NCI-H1694 treated with DMSO at 0.1 percent for 48 hours (cell line): ENCODE data around the gene ME1.
"Not testable (repeated sequence)": the region's sequence is repeated elsewhere in the genome, so short reads cannot be mapped to it uniquely, and the experiment has no call there.

Experiments used
- DNase-seq: peaks from one replicate; lab custom pipeline; 2025; lab: John Stamatoyannopoulos, UW

Gene ME1

DNA sequence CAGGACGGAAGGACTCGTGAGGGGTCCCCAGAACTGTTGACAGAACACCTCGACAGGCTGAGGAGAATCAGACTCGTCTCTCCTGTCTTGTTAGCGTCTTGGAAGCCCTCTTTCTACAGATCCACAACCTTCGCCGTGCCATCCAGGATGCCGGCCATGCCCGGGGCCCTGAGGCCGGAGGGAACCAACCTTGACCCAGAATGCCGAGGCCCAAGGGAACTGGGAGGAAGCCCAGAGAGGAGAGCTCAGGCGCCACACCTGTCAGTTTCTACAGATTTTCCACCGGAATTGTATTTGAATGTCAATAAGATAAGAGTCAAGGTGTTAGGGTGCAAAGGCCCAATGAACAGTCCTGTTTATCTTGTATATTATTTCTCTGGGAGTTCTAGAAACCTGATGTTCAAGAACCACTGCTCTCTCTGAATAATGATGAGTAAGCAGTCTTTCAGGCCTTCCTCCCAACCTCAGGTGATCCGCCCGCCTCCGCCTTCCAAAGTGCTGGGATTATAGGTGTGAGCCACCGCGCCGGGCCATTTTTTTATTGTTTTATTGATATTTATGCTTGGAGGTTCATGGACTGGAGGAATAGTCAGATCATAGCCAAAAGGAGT, 799 bp upstream of the ME1 start:
- no peak for DNase-seq

DNA sequence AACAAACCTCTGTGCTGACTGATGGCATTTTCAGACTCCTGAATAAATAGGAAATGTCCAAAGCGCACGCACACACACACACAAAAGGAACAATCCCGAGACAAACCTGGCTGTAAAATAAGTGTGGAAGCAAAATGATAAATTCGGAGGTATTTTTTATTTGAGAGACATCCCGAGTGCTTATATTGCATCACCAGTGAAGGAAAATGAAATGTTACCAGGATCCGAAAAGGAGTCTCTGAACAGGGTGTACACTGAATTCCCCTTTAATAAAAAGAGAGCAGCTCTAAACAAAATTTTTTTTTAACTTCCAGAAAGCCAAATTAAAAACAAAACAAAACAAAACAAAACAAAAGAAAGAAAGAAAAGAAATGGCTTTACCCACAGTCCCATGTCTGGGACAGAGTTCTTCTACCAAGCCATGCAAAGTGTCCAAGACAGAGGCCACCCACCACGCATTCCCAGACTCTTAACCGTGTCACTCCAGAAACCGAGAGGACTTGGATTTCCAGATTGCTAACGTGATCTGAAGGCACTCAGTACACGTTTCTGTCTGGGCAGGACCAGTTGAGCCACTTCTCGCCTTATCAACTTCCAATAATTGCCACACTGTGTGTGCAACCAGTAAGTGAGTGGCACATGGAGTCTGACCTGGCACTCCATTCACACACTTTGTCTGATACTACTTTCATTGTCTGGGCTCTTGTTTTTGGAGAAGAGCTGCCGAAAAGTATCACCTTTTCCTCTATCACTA, 817 bp downstream of the ME1 start:
- no peak for DNase-seq

DNA sequence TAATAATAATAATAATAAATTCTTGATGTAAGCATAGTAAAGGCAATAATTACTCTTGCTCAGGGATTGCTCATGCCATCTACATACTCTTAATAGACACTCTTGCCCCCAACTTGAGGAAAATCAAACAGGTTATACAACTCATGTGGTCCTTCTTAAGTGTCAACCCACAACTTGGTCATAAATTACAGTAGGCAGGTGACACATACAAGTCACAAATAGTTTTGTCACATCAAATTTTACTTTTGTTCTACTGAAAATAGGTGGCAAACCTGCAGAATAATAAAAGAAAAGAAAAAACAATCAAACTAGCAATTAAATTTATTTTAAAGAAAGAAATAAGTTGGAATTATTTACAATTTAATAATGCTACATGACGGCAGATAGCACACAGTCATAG, 1.6 kb downstream of the ME1 start:
- no peak for DNase-seq

DNA sequence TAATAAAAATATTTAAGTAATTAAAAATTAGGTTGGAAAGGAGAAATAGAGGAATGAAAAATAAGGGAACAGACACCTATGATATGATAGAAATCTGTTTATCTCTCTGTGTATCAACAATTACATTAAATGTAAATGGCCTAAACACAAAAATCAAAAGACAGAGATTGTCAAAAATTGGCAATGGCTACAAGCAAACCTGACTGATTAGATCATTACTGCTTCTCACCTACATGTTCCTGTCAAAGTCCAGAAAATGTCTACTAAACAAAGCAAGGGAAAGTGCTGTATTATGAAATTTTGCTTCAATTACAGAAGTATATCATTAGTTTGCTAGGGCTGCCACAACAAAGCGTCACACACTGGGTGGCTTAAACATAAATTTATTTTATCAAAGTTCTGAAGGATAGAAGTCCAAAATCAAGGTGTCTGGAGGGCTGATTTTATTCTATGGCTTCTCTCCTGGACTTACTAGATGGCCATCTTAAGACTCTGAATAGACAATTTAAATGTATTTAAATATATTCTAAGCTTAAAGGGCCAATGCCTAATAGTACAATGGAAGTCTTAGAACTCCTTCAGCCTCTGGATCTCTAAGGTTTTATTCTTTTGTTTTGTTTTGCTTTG, 6.3 kb downstream of the ME1 start:
- DNase-seq, result no peak

DNA sequence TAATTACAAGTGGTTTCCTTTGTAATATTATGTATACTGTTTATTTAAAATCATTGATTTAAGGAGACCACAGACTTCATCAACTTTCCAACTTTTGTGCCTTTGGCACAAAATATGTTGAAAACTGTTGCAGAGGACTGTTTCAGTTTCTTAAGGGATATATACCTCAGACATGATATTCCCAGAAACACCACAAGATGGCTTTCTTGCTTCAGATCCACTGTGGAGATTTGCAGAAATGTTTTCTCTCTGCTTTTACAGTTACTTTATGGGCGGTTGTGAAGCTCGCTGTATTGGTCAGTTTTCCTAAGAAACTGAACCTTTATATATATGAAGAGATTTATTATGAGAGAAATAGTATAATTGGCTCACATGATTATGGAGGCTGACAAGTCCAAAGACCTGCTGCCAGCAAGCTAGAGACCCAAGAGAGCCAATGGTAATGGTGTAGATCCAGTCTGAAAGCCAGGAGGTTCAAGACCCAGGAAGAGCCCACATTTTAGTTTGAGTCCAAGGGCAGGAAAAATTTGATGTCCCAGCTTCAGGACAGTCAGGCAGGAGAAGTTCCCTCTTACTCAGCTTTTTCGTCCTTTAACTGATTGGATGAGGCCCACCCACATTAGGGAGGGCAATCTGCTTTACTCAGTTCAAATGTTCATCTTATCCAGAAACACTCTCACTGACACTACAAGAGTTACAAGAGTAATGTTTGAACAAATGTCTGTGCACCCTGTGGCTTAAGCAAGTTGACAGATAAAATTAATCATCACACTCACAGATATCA, 12.8 kb downstream of the ME1 start:
- no peak for DNase-seq

DNA sequence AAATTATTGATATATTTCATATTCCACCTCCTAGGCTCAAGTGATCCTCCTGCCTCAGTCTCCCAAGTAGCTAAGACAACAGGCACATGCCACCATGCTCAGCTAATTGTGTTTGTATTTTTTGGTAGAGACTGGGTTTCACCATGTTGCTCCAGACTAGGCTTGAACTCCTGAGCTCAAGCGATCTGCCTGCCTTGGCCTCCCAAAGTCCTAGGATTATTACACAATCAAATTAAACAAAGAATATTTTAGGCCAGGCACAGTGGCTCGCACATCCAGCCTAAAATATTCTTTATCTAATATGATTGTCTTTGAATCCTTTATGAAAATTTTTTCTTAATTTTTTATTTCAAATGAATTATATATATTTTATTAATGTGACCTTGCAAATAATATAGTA, 17.8 kb downstream of the ME1 start:
- DNase-seq, result no peak

DNA sequence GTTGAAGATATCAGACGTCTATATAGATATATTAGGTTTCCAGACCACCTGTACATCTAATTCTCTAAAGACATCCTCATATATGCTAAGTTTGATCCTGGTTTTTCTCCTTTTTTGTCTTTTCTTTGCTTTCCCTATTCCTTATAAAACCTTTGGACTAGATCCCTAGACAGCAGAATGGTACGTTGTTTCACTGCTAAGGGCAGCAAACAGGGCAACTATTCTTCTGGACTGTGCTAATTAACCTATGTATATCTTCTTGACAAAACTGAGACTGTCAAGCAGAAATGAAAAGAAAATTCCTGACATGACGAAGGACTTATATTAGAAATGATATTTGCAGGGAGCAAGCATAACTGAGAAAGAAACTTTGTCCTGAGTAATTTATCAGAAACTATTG, 19.1 kb downstream of the ME1 start:
- no peak for DNase-seq

DNA sequence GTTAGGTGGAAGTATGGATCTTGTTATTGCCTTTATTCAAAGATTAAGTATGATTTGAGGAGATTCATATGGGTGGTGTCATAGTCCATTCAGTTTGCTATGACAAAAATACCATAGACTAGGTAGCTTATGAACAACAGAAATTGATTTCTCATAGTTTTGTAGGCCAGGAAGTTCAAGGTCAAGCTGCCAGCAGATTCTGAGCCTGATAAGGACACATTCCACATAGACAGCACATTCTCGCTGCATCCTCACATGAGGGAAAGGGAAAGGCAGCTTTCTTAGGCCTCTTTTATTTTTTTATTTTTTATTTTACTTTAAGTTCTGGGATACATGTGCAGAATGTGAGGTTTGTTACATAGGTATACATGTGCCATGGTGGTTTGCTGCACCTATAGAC, 27.7 kb downstream of the ME1 start:
- no peak for DNase-seq

DNA sequence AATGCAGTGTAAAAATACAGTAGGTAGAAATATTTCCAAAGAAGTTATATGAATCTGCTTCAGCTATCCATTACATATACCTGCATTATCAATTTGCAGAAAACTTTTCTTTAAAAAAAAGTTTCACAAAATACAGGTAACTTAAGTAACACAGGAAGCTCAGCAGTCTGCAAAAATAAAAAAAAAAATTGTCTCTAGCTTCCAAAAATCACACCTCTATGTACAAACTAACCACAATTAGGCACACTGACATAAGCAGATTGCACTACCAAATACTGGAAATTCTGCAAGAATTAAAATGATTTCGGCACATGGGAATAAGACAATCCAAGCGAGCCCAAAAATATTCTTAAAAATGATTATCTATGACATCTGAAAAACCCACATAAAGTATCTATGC, 41.2 kb downstream of the ME1 start:
- DNase-seq, result no peak

DNA sequence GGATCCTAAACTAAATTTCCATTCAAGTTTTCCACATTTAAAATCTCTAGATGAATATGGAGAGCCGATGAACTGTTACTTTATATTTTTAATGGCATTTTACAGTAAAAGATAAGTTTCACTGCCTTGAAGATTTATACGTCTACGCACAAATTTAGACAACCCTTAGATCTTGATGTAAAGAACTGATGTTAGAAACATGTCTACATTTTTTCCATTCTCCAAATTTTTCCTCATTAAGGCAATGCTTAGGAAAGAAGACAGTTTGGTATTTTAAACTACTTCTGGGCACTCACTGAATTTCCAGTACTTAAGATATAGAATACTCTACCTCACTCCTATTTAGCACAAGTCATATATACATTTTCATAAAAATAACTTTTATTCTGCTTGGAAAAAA, 45.4 kb downstream of the ME1 start:
- no peak for DNase-seq

DNA sequence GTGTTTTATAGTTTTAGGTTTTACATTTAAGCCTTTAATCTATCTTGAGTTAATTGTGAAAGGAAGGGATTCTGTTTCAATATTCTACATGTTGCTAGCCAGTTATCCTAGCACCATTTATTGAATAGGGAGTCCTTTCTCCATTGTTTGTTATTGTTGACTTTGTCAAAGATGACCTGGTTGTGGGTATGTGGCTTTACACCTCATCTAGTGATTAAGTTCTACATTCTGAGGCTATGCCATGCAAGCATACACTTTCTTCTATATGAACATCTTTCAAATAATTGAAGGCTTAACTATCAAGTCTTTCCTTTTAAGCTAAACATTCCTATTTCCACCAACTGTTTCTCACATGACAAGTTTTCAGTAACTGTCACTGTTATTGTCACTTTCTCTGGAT, 46.1 kb downstream of the ME1 start:
- DNase-seq, result no peak

DNA sequence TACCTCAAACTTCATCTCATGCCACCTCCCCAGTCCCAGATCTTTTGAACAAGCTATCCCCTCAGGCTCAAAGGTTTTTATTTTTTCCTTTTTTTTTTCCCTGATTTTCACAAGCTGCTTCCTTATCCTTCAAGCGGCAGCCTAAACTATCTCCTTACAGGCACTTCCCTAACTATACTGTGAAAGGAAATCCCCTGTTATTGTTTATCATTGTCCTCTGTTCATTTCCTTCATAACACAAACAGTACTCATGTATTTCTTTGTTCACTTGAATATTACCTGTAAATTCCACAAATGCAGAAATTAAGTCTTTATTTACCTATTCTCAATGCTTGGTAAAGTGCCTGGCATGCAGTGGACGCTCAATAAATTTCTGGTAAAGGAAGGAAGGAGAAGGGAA, 48.9 kb downstream of the ME1 start:
- DNase-seq, result no peak

DNA sequence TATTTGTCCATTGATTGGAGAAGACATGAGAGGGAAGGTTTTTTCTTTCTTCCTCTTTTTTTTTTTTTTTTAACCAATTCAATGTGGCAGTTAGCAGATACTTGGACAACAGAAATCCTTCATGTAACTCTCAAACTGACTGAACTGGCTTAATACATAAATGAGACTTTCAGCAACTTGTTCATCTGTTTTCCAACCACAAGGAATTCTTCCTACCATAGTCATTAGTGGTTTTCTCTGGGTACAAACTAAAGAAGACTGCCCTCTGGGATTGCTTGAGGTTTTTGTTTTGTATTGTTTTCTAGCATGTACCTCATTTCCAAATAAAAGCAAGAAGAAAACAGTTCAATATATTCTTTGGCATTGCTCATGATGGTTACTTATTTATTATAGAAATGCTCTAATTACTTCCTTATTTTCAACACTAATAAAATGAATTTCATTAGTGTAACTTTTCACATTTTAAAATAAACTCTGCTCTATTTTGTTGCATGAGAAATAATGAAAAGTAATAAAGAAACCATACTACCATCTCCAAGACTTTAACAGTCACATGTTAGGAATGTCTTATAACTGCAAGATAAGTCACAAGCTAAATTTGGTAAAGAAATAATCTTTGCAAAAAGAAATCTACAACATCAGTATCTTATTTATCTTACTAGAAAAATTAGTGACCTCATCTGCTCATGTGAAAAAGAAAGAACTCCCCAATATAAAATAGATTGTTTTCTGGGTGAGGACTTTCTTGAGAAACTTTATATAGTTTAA, 52.0 kb downstream of the ME1 start:
- no peak for DNase-seq

DNA sequence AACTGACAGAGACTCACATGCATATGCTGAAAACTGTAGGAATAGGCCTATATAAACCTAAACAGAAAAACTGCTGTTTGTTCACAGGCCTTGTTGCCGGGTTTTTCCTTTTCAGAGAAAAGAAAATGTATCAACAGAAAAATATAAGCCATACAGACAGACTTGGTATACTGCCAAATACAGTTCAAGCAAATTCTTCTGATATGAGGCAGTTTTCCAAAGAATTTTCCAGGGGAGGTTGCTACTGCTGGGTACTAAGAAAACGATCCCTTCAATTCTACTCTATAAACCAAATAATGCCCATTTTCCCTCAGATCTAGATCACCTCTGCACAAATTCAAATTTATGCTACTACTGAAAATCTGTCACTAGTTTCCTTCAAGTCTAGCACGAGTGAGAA, 59.4 kb downstream of the ME1 start:
- DNase-seq, result no peak

DNA sequence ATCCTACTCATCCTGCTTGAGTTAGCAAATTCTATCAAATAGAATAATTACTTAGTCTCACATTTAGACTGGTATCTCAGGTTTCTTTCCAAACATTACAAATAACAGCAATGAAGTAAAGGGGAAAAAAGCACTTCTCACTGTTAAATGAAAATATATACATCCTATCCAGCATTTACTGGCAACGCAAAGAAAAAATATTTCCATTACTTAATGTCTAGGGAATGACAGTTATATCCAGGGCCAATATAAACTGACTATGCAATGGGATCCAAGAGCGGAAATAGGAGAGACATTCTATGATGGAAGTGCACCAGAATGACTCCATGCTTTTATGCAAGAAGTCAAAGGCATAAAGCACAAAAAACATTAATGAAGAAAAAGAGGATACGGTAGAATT, 60.3 kb downstream of the ME1 start:
- DNase-seq, result no peak

DNA sequence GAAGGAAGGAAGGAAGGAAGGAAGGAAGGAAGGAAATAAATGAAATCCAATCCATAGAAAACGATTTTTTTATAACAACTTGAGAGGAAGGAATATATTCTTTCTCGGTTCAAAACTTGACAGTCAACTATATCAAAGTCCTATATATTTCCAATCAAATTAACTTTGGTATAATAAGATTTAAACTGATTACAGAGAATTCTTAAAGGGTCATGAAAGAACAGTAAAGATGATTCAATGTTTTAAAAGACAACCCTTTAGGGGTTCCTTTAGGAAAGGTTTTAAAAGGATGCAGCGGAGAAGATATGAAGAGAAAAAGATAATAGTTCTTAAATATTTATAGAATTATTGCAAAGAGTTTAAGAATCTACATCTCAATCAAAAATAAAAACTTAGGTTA, 61.2 kb downstream of the ME1 start:
- no peak for DNase-seq

DNA sequence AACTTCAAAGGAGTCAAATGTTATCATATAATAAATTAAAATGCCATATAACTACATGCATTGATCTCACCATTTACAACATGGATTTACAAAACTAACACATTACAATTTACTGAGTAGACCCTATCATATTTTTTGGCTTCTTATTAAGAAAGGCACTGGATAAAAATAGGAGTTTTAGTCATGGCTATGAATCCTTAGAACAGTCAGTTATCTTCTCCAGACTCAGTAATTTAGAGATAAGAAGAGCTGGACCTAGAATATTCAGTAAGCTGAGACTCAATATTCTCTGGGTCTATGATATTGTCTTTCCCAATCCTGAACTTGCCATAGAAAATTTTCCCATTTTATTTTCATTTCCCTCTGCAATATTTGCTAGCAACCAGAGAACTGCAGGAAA, 62.3 kb downstream of the ME1 start:
- DNase-seq, result no peak

DNA sequence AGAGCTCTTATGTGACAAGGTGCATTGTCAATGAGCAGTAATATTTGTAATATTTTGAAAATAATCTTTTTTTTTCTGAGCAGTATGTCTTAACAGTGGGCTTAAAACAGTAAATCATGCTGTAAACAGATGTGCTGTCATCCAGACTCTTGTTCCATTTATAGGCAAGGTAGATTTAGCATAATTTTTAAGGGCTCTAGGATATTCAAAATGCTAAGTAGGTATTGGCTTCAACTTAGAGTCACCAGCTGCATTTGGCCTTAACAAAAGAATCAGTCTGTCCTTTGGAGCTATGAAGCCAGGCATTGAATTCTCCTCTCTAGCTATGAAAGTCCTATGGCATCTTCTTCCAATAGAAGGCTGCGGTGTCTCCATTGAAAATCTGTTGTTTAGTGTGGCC, 63.7 kb downstream of the ME1 start:
- DNase-seq, result no peak

DNA sequence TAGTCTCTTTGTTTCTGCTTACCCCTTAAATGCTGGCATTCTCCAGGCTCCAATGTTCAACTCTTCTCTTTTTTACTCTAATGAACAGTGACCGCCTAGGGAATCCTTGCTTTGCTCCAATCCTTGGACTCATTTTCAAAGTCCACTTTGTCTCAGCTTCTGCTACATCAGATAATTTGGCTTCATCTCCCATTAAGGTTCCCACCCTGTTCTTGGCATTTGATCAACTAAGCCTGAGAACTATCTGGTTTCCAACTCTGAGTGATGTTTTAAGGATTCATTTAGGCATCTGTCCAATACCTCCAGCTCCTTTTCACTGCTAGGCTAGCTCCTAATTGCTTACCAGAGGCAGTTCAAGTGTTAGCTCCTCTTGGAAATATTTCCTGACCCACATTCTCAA, 64.9 kb downstream of the ME1 start:
- DNase-seq, result no peak

DNA sequence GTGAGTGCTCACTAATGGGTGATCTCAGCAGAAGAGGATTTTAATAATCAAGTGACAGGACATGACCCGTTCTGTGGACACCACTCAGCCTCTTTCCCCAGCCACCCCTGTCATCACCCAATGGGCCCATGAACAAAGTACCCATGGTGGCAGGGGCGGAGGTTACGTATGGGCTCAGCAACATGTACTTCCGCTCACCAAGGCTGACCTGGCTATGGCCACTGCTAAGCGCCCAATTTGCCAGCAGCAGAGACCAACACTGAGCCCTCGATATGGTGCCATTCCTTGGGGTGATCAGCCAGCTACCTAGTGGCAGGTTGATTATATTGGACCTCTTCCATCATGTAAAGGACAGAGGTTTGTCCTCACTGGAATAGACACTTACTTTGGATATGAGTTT, 68.5 kb downstream of the ME1 start:
- not testable (repeated sequence) for DNase-seq

DNA sequence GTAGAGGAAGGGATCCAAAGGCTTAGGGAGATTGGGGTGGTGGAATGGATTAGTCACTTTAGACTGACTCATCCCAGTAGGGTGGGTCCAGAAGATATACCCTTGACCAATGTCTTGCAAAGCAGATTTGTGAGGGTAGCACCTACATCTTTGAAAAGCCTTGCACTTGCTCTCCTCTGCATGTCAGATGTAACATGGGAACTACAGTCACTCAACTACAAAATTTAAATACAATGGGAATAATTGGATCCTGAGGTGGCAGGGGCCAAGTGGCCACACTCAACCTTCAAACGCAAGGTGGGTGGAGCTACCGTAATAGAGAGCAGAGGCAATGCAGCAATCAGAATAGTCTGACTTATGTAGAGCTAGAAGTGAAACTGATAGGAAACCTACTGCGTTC, 71.2 kb downstream of the ME1 start:
- DNase-seq, result no peak

DNA sequence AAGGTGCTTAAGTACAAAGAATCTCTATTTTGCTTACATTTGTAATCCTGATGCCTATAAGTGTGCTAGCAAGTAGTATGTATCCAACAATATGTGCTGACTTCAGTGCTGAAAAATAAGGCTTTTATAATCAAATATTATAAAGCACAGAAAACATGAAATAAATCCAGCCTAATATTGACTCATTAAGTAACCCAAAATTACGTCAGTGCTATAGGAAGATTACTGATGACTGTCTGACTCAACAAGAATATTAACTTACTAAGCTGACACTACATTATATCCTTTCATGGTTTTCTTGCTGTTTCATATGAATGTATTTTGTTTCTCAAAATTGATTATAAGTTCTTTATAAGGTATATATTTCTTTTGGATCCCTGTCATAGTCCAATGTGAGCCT, 76.1 kb downstream of the ME1 start:
- no peak for DNase-seq
